Measurements from ENCODE around the gene SLC7A5. TPM values are rescaled to one million over a fixed set of nuclear protein-coding genes. Genes with fewer than 3 reads are reported as not detected.
A peak's percentile ranks its signal among the peaks of the same experiment; 100 is the strongest.
"Not testable (repeated sequence)": the region's sequence is repeated elsewhere in the genome, so short reads cannot be mapped to it uniquely, and the experiment has no call there.

Gene SLC7A5
- 190 and 226 TPM in 2 replicates for total RNA-seq (2014; rRNA removed; shearing (Covaris generic))
- polyA plus RNA-seq (2015; cell fraction: cytosol; rRNA removed) = 762 and 970 TPM in 2 replicates
- polyA plus RNA-seq (2015; cell fraction: nucleus; rRNA removed) = 170 and 178 TPM in 2 replicates

DNA sequence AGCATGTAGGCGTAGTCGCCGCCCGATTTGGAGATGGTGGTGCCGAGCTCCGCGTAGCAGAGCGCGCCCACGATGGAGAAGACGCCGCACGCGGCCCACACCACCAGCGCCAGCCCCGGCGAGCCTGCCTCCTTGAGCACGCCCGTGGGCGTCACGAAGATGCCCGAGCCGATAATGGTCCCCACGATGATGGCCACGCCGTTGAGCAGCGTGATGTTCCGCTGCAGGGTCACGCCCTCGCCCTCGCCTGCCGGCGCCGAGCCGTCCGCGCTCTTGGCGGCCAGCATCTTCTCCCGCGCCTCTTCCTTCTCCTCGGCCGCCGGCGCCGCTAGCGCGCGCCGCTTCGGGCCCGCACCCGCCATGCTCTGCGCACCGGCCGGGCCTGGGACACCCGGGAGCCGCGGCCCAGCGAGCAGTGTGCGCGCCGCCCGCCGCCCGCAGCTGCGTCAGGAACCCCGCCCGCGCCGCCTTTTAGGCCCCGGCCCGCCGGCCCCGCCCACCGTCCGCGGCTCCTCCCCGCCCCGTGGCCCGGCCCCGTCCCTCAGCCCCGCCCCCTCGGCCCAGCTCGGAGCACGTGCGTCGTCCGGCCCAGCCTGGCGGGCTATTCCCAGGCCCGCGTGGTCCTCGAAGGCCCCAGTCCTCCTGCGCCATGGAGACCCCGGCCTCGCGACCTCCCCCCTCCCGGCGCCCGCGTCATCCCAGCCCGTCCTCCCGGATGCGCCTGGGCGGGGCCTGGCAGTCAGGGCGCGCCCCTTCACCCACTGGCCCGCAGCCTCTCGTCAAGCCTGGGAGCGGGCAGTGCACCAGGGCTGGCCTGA lies at the start of gene SLC7A5:
Gene SLC7A5 (minus strand): TSS at position 447 of the 818 bp plus-strand sequence. CDS start 85 bp downstream, at position 362.
- peak; percentile 75 for DNase-seq (ENCODE audit: low read depth, low spot score)
- in situ Hi-C loops (cut with HindIII; ENCODE audit: low pct_unique_long_range_greater_than_20kb, low sequenced_read_pairs) = not testable (repeated sequence)

DNA sequence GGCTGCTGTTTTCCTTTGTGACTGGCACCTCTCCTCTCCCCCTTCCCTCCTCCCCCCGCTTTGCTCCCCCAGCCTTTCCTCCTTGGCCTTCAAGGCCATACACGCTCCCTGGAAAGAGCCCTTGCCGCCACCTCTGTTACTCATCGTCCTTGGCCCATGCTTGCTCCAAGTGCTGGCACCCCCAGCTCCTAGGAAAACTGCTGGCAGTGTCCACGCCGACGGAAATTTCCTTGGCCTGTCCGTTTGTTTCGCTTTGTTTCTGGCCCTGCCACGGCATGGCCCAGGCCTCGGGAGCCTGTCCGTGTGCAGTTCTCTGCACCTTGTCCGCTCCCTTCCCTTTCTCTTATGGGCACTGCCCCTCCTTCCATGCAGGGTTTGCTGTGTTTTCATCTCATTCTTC lies 49.0 kb upstream of the SLC7A5 start:
- no peak for DNase-seq (ENCODE audit: low read depth, low spot score)
- in situ Hi-C loops (cut with HindIII; ENCODE audit: low pct_unique_long_range_greater_than_20kb, low sequenced_read_pairs) = no loop called here

DNA sequence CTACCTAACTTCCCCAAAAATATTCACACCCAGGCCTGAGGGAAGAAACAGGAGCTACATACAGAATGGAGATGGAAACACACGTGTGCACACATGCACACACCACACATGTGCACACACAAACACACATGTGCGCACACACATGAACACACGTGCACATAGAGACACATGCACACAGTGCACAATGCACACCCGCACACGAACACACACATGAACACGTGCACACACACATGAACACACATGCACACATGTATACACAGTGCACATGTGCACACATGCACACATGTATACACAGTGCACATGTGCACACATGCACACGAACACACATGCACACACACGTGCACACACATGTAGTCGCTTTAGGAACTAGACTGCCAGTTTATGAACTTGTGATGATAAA lies 48.2 kb upstream of the SLC7A5 start:
- in situ Hi-C loops (cut with HindIII; ENCODE audit: low pct_unique_long_range_greater_than_20kb, low sequenced_read_pairs) = no loop called here
- DNase-seq (ENCODE audit: low read depth, low spot score) = no peak

DNA sequence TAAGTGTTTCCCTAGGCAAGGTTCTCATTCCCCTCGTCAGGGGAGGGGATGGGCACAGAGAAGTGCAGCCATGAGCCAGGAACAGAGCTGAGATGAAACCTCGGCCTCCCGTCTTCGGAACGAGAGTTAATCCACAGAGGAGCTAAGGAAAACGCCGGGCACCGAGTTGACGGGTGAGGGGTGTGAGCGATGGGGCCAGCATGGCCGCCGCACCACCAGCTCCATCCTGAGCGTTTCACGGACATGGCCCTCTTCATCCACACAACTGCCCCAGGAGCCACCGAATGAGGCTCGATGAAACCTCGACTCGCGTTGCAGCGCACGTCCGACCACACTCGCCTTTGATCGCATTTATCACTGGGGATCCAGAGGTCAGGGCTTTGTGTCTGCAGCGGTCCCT lies 45.5 kb upstream of the SLC7A5 start:
- DNase-seq (ENCODE audit: low read depth, low spot score) = no peak
- in situ Hi-C loops (cut with HindIII; ENCODE audit: low pct_unique_long_range_greater_than_20kb, low sequenced_read_pairs) = no loop called here

DNA sequence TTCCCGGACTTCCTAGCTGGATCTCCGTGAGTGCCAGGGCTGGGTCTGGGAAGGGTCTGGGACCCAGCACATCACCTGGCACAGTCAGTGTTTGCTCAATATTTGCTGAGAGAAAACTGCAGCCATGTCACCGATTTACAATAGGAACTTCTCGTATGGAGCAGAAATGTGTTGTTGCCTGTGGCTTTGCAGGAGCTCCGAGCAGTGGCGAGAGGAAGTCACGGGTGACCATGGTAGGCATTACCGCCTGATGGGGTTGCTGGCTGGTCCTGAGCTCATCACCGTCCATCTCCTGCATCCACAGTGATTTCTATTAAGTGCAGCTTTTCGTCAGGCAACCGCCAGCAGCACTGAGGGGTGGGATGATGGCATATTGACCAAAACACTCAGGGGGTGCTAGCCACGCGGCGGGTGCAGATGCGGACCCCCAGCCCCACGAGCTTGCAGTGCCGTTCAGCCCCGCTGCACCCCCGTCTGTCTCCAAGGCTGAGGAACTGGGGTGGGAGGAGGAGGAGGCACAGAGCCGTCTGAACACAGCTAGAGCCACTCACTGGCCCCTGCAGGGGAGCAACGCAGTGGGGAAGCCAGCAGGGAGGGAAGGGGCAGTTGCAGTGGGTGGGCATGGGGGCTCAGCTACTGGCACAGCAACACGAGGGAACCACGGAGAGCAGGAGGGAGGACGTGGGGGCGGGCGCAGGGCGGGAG lies 44.9 kb upstream of the SLC7A5 start:
- DNase-seq (ENCODE audit: low read depth, low spot score); in situ Hi-C loops (cut with HindIII; ENCODE audit: low pct_unique_long_range_greater_than_20kb, low sequenced_read_pairs): not testable (repeated sequence)

DNA sequence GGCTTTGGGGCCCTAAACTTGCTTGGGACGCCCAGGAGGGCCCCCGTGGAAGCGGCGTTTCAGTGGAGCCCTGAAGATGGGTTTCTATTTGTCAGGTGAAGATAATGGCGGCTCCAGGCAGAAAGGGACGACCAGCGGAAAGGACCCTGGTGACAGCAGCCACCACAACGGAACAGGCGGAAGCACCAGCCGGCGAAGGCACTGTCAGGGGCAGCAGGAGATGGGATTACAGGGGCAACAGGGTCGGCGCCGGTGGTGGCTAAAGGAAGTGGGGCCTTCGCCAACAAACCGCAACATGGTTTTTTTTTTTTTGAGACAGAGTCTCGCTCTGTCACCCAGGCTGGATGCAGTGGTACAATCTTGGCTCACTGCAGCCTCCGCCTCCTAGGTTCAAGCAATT lies 43.4 kb upstream of the SLC7A5 start:
- in situ Hi-C loops (cut with HindIII; ENCODE audit: low pct_unique_long_range_greater_than_20kb, low sequenced_read_pairs); DNase-seq (ENCODE audit: low read depth, low spot score): not testable (repeated sequence)

DNA sequence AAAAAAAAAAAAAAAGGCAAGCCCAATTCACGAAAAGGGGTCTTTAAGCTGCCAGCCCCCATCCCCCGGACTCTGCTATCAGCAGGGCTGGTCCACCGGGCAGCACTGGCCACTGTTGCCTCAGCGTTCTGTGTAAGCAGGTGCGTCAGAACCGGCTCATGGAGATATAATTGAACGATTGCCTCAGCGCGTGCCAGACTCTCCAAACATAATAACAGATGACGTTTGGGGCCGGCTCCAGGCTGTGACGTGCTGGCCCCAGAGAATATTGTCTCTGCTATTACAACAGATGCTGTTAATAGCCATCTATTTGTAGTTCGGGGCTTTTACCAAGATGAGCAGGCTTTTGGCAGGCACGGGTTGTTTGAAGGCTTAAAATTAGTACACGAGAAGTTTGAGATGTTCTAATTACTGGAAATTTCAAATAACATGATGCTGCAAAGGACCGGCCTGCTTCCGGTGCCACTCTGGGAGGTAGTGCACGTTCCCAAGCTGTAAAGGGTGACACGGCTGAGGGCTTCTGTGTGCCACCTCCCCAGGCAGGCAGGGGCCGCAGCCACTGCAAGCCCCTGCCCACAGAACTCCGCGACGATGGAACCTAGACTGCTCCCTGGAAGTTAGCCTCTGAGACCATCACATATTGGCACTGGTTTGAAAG lies 41.9 kb upstream of the SLC7A5 start:
- DNase-seq (ENCODE audit: low read depth, low spot score); in situ Hi-C loops (cut with HindIII; ENCODE audit: low pct_unique_long_range_greater_than_20kb, low sequenced_read_pairs): not testable (repeated sequence)

DNA sequence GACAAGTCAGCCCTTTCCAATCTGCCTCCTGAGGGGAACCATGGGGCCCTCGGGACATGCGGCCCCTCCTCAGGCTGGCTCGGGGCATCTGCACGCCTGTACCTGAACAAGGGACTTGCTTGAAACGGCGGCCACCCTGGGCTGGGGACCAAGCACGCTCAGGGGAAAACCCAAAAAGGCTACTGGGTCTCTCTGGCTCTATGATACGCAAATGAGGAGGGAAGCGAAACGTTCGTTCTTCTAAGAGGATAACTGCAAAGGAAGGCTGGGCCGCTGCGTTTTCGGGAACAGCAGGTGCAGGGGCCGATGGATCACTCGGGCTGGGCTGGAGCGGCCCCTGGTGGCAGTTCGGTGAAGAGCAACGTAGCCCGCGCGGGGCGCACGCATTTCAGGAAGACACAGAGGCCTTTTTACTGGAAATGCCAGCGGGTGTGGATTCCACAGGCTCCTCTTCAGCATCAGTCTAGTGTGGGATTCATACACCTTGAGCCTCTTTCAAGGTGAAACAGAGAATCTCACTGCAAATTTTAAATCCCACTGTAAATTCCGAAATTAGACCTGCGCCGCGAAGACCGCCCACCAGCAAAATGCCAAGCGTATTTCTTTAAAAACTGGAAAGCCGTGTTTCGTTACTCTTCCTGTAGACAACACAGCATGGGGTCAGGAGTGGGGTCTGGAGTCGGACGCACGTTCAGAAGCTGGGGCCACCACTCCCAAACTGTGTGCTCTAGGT lies 40.1 kb upstream of the SLC7A5 start:
- peak; percentile 75 for DNase-seq (ENCODE audit: low read depth, low spot score)
- in situ Hi-C loops (cut with HindIII; ENCODE audit: low pct_unique_long_range_greater_than_20kb, low sequenced_read_pairs) = not testable (repeated sequence)

DNA sequence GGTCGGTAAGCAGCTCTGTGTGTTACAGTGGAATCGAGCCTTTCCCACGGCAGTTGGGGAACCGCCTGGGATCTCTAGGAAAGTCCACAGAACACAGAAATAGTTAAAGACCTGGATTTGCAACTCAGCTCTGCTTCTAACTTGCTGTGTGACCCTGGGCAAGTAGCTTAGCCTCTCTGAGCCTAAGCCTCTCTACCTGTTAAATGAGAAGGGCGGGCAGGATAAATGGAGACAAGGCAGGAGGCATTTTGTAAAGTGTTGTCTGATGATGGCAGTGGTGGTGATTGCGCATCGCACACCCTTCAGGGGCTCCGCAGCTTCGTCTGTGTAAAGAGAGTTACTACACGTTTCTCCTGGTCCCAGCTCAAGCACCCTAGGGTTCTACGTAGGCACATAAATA lies 38.8 kb upstream of the SLC7A5 start:
- in situ Hi-C loops (cut with HindIII; ENCODE audit: low pct_unique_long_range_greater_than_20kb, low sequenced_read_pairs) = not testable (repeated sequence)

DNA sequence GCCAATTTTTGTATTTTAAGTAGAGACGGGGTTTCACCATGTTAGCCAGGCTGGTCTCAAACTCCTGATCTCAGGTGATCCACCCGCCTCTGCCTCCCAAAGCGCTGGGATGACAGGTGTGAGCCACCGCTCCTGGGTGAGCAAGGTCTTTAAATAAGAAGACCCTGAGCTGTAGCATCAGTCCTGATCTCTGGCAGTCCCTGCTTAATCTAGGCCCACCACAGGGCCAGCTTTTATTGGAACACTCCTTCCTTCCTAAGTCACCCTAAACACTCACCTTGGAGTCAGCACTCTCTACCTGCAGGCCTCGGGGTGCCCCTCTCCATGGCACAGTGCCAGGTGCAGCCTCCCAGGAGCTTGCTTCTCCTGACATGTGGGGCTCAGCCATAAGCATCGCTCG lies 36.2 kb upstream of the SLC7A5 start:
- in situ Hi-C loops (cut with HindIII; ENCODE audit: low pct_unique_long_range_greater_than_20kb, low sequenced_read_pairs); DNase-seq (ENCODE audit: low read depth, low spot score): not testable (repeated sequence)

More for the DNA sequence above, 38.8 kb upstream of the SLC7A5 start:
- DNase-seq (ENCODE audit: low read depth, low spot score) = not testable (repeated sequence)

DNA sequence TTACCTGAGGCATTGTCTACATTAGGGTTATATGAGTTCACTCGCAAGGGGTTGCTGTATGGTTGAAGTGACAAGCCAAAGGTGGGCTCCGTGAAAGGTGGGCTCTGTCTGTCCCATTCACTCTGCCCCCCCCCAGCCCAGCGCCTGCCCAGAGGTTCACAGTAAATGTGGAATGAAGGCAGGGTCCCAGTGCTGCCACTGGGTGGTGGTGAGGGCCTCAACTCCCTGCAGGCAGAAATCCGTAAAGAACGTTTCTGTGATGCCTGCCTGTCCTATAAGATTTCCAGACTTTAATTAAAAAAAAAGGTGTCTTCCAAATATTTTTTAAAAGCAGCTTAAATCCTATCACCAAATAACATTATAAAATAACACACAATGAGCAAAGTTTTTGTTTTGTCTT lies 35.7 kb upstream of the SLC7A5 start:
- DNase-seq (ENCODE audit: low read depth, low spot score); in situ Hi-C loops (cut with HindIII; ENCODE audit: low pct_unique_long_range_greater_than_20kb, low sequenced_read_pairs): not testable (repeated sequence)

DNA sequence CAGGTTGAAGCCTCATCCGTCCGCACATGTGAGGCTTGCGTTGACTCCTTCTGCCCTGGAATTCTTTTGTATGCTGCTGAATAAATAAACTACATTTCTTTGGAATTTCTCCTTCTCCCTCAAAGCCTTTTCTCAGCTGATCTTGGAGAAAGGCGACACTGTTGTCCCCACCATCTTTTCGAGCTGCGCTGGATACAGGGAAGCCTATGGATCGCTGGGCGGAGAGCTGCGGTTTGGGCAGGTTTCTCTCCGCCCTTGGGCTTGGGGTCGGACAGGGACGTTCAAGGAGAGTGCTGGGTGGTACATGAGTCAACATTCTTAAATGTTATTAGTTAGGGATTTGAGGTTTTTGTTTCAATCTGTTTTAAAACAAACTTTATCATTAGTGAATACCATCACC lies 31.2 kb upstream of the SLC7A5 start:
- in situ Hi-C loops (cut with HindIII; ENCODE audit: low pct_unique_long_range_greater_than_20kb, low sequenced_read_pairs); DNase-seq (ENCODE audit: low read depth, low spot score): not testable (repeated sequence)

DNA sequence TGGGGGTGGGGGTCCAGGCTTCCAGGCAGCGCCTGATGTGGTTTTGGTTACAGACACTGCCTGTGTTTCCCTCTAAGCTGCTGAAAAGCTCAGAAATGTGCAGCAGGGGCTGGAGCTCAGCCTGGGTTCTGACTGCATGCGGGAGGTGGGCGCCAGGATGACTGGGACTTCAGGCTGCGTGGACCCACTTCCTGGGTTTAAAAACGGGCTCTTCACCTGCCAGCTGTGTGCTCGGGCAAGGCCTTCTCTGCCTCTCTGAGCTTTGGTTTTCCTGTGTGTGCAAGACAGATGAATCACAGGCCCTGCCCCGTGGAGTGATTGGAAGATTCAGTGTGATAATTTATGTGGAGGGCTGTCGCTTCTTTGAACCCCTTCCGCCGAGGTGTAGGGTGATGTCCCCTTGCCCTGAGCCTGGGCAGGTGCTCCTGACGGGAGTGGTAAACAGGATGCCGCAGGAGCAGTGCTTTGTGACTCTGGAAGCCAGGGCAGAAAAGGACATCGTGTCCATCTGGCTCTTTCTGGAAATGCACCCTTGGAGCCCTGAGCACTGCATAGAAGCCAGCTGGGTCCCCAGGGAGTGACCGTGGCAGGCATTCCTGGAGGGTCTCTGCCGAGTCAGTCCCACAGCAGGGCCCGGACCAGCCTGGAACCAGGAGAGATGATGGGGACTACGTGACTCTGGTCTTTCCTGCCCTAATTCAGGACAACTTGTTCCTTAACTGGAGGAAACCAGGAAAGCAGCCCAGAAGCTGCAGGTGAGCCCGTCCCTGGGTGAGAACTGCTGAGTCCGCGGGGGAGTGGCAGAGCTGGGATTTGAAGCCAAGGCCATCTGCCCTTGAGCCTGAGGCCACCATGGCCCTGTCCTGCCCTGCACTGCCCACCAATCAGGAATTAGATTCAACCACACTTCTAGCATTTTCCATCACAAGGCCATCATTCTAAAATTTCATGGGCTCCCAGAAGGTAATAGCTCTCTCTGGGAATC lies 28.5 kb upstream of the SLC7A5 start:
- no peak for DNase-seq (ENCODE audit: low read depth, low spot score)
- in situ Hi-C loops (cut with HindIII; ENCODE audit: low pct_unique_long_range_greater_than_20kb, low sequenced_read_pairs) = no loop called here

DNA sequence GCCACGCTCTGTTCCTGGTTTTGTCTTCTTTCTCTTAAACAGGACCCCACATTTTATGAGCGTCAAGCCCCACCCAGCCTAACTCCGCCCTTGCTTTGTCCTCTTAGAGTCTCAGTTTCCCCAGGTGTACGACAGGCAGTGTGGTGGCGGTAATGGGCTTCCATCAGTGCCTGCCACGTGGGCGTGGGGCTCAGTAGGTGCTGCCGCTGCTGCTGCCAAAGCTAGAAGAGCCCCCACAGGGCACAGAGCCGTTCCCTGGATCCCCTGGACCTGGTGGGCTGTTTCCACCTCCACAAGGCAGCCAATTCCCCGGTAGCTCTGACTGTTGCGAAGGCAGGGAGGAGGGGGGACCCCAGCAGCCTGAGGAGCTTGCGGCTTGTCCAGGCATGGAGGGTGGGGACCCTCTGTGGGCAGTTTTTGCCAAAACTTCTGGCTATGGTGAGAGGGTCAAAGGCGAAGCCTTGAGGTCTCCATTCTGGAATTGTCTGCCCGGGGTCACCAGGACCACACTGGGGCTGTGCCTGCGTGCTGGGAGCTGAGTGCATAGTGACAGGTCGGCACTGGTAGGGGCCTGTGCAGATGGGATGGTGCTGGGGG lies 27.7 kb upstream of the SLC7A5 start:
- DNase-seq (ENCODE audit: low read depth, low spot score); in situ Hi-C loops (cut with HindIII; ENCODE audit: low pct_unique_long_range_greater_than_20kb, low sequenced_read_pairs): not testable (repeated sequence)

DNA sequence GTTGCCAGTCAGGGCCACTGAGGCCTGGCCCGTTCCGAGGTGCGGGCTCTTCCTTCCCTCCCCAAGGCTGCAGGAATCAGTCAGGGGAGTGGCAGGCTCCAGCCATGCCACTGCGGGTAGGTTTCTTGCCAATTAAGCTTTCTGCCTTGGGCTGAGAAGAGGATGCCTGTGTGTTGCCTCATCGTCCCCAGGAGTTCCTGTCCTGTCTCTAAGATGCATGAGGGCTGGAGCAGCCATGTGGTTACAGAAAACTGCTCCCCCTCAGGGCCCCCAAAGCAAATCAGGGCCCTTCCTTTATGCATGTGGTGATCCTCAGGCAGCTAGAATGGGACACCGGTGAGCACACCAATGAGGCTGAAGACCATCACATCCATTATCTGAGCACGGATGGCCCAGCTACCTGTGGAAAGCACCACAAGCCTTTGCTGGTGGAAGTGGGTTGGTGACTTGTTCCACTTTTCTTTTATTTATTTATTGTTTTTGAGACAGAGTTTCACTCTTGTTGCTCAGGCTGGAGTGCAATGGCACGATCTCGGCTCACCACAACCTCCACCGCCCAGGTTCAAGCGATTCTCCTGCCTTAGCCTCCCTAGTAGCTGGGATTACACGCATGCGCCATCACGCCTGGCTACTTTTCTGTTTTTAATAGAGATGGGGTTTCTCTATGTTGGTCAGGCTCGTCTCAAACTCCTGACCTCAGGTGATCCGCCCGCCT lies 27.0 kb upstream of the SLC7A5 start:
- in situ Hi-C loops (cut with HindIII; ENCODE audit: low pct_unique_long_range_greater_than_20kb, low sequenced_read_pairs) = not testable (repeated sequence)

More for the DNA sequence above, 27.0 kb upstream of the SLC7A5 start:
- not testable (repeated sequence) for DNase-seq (ENCODE audit: low read depth, low spot score)
